ENCODE results near the gene CTIF.
"Not testable (repeated sequence)": the region's sequence is repeated elsewhere in the genome, so short reads cannot be mapped to it uniquely, and the experiment has no call there.

CTIF gene

DNA sequence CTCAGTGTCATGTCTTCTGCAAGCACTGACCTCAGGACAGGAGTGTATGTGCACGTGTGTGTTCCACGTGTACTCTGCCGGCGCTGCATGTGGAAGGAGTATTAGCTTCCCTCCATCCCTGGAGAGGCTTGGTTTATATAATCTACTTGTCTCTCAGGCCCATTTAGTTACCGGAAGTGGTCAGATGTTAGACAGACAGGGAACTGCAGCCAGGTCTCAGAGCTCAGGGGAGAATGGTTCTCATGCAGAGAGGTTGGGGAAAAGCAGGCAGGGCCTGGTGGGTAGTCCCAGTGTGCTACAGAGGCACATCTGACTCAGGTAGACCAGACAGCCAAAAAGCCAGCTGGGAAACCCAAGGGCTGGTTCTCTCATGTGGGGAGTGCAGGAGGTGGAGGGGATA, 167.9 kb downstream of the CTIF start:
- no peak for DNase-seq (ENCODE audit: low read depth in 2 of 2)

DNA sequence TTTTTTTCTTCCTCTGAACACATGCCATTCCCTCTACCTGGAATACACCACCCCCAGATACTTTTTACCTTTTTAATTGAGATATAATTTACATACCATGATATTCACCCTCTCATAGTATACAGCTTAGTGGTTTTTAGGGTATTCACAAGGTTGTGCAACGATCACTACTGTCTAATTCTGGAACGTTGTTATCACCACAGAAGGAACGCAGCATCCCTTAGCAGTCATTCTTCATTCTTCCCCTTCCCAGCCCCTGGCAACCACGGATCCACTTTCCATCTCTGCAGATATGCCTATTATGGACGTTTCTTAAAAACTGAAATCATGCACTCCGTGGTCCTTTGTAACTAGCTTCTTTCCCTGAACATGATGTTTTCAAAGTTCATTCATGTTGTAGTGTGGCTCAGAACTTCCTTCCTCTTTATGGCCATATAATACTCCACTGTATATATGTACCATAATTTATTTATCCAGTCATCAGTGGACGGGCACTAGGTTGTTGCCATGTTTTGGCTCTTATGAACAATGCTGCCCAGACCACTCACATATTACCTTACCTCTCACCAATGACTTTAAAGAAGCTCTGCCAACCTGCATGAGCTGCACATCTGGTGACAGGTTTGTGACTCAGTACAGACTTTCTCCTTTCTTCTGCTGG, 168.9 kb downstream of the CTIF start:
- no peak for DNase-seq (ENCODE audit: low read depth in 2 of 2)

DNA sequence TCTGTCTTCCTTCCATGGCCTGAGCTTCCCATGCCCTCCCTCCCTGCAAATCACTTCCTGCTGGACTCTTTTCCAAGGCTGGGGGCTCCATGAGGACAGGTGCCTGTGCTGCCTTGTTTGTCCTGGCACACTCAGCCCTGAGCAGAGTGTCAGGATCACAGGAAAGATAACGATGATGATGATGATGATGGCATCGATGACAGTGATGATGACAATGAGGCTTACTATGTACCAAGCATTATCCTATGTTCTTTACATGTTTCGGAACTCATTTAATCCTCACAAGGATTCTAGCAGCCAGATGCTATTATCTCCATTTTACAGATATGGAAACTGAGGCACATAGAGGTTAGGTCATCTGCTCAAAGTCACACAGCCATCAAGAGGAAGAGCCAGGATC, 170.0 kb downstream of the CTIF start:
- no peak for DNase-seq (ENCODE audit: low read depth in 2 of 2)

GRCh38 chr18:48709371-48710062, 170.7 kb downstream of the CTIF start:
- DNase-seq (ENCODE audit: low read depth in 2 of 2): no peak

DNA sequence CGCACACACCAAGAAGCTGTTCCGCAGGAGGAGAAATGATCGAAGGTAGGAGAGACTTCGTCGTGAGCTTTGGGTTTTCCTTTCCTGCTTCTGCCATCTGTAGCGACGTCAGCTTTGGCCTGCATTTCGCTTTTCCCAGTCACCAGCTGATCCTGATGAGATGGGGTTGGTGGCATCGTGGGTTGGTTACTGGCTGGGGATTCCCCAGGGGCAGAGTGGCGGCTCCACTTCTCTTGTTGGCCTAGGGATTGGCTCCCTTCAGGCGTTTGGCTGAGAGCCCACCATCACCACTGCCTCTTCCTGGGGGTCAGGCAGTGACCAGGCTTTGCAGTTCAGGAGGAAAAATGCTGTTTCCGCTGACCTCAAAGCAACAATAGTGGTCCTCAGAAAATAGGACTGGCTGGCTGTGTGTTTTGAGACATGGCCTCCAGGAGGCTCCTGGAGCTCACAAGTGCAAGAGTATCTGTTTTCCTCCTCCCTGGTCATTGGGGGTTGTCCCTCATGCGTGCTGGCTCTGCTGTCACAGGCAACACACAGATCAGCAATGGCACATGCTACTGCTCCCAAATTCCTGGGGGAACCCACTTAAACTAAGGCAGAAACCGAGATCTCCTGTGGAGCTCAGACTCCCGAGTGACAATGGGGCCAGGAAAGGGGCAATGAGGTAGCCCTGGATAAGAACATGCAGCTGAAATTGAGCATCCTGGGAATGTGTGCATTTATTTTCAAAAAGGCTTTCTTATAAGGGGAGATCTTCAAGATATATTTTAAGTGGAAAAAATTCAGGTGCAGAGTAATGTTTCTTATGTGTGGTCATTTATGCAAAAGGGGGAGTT, 173.0 kb downstream of the CTIF start:
- no peak for DNase-seq (ENCODE audit: low read depth in 2 of 2)

GRCh38 chr18:48713309-48713708, 174.5 kb downstream of the CTIF start:
- no peak for DNase-seq (ENCODE audit: low read depth in 2 of 2)

- DNase-seq (ENCODE audit: low read depth in 2 of 2): no peak
Measured at GRCh38 chr18:48714873-48715272, 176.0 kb downstream of the CTIF start.

DNA sequence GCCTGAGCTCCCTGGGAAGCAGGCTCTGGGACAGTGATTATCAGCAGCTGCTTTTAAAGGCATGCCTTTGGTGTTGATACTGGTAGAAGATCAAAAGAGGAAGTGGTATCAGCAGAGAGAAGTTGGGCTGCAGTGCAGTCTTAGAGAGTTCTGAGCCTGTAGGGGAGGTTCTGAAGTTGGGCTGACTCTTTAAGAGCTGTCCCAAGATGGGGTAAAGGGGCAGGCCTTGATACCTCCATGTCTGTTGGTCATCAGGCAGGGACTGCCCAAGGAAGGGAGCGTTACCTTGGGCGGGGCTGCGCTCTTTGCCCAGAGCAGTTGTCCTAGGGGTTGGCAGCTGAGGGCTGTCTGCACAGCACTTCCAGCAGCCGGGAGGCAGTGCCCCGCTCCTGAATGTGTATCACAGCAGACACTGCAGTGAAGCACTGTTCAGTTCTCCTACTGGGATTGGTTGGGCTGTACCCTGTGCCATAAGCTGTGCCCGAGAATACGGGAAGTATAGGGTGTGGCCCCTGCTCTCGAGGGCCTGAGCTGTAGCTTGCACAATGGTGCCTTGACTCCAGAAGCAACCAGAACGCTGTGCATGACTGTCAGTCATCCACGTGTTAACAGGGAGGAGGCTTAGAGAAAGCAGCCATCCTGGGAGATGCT, 177.0 kb downstream of the CTIF start:
- DNase-seq (ENCODE audit: low read depth in 2 of 2): no peak

GRCh38 chr18:48717227-48717626, 178.4 kb downstream of the CTIF start:
- DNase-seq (ENCODE audit: low read depth in 2 of 2): not testable (repeated sequence)

- DNase-seq (ENCODE audit: low read depth in 2 of 2): no peak
Measured at GRCh38 chr18:48718251-48718959, 179.6 kb downstream of the CTIF start.

DNA sequence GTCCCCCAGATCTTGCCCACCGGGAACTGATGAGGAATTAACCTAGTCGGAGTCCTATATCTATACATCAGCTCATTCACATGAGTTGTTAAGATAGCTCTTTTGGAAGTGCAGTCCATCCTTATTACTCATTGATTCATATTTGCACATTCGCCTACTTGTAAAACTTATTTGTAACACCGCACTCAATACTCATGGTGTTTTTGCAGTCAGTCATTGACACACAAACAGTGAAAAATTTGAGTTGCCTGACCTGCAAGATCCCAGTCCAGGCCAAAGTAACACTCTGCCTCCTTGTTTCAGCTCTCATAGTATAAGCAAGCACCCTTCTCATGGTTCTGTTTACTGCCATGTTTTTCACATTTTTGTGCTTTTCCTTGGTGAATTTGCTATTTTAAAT, 180.6 kb downstream of the CTIF start:
- no peak for DNase-seq (ENCODE audit: low read depth in 2 of 2)

- DNase-seq (ENCODE audit: low read depth in 2 of 2): no peak
Measured at GRCh38 chr18:48719974-48720654, 181.3 kb downstream of the CTIF start.

GRCh38 chr18:48720655-48721025, 181.8 kb downstream of the CTIF start:
- DNase-seq (ENCODE audit: low read depth in 2 of 2): no peak

- DNase-seq (ENCODE audit: low read depth in 2 of 2): no peak
Measured at GRCh38 chr18:48721312-48721711, 182.5 kb downstream of the CTIF start.

DNA sequence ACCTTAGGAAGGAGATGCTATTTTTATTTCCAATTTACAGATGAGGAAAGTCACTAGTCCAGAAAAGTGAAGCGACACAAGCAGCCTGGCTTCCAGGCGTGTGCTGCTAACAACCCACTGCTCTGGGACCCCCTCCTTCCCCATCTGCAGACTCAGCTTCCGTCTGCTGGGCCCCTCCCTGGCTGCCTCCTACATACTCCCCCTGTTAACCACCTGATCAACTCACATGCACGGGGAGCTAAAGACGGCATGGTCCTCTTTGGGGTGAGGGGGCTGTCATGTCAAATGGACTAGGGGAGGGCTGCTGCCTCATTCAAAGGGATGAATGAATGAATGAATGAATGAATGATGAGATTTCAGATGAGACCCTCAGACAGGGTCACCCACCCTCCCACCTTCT, 184.2 kb downstream of the CTIF start:
- DNase-seq (ENCODE audit: low read depth in 2 of 2): no peak

- DNase-seq (ENCODE audit: low read depth in 2 of 2): no peak
Measured at GRCh38 chr18:48723837-48724236, 185.0 kb downstream of the CTIF start.

DNA sequence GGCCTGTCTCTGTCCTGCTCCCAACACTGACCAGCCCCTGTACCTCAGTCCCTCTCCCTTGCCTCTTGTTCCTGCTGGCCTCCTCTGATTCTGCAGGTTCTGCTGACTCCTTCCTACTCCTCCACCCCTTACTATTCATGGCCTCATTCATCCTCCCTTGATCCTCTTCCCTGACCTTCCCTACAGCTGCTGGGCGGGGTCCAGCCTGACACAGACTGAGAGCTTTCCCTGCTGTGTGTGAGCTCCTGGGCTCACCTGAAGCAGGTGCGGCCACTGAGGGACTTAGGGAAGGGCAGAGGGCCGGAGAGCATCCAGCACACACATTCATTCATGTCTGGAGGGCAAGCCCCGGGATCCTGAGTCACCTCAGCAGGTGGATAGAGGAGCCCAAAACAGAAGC, 185.6 kb downstream of the CTIF start:
- no peak for DNase-seq (ENCODE audit: low read depth in 2 of 2)

GRCh38 chr18:48724939-48725338, 186.1 kb downstream of the CTIF start:
- DNase-seq (ENCODE audit: low read depth in 2 of 2): no peak

DNA sequence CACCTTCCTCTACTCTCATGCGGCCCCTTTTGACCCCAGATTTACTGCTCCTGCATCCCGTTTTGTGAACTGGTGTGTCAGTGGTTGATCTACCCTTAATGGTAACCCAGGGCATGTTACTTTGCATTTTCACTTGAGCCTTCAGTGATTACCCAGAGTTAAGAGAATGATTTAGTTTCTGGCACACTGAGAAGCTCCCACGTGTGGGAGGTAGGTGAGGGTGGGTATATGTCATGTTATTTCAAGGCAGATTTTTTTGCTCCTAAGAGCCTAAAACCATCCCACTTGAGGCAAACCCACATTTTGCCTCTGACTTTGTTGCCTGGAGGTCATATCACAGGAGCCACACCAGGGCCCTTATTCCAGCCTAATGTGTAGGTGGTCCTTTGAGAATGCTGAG, 186.7 kb downstream of the CTIF start:
- no peak for DNase-seq (ENCODE audit: low read depth in 2 of 2)

- no peak for DNase-seq (ENCODE audit: low read depth in 2 of 2)
Measured at GRCh38 chr18:48727681-48728080, 188.8 kb downstream of the CTIF start.

GRCh38 chr18:48728204-48728833, 189.5 kb downstream of the CTIF start:
- no peak for DNase-seq (ENCODE audit: low read depth in 2 of 2)

Measured in stimulated activated CD4-positive, alpha-beta T cell treated with anti-CD3 and anti-CD28 coated beads, Interleukin-4, amount 100 ng/mL, for 48 hours (primary cell).